ENCODE data around the gene BAIAP2.

BAIAP2 gene, protein sequence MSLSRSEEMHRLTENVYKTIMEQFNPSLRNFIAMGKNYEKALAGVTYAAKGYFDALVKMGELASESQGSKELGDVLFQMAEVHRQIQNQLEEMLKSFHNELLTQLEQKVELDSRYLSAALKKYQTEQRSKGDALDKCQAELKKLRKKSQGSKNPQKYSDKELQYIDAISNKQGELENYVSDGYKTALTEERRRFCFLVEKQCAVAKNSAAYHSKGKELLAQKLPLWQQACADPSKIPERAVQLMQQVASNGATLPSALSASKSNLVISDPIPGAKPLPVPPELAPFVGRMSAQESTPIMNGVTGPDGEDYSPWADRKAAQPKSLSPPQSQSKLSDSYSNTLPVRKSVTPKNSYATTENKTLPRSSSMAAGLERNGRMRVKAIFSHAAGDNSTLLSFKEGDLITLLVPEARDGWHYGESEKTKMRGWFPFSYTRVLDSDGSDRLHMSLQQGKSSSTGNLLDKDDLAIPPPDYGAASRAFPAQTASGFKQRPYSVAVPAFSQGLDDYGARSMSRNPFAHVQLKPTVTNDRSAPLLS

DNA sequence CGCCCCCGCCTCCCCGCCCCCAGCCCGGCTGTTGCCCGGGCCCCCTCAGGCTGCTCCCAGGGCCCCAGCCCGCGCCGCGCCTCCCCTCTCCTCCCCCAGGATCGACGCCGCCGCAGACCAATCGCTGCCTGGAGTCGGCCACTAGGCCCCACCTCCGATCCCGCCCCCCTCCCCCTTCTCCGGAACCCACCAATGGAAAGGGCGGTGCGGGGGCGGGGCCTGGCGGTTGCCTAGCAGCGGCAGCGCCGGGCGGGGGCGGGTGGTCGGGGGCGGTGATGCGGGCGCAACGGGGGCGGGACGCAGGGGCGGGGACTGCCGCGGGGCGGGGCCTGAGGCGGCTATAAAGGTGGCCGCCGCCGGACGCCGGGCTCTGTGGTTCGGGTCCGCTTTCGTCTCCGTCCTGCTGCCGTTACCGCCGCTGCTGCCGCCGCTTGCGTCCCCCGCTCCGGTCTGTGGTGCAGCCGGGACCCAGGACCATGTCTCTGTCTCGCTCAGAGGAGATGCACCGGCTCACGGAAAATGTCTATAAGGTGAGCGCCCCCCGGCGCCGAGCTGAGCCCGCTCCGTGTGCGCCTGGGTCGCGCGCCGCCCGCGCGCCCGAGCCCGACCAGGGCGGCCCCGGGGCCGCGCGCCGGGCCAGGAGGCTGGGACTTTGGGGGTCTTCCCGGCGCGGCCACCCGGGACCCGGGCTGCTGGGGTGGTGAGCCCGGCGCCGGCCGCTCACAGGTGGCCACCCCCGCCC lies at the start of gene BAIAP2:
TSS of gene BAIAP2 (plus strand) at position 373 of the 742 bp plus-strand sequence. CDS start at position 477, 104 bp downstream.
- DNase-seq (ENCODE audit: low read depth in 2 of 2), result peak; percentile 94 to 96

DNA sequence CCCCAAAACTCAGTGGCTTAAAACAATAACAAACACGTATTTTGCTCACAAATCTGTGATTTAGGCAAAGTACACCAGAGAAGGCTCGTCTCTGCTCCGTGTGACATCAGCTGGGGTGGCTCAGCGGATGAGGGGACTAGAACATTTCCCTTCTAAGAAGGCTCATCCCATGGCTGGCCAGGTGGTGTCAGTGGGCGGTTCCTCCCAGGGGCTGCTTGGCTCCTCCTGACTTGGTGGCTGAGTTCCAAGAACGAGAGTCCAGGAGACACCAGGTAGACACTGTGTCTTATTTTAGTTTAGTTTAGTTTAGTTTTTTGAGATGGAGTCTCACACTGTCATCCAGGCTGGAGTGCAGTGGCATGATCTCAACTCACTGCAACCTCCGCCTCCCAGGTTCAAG lies 48.9 kb upstream of the BAIAP2 start:
- DNase-seq (ENCODE audit: low read depth in 2 of 2), result no peak

DNA sequence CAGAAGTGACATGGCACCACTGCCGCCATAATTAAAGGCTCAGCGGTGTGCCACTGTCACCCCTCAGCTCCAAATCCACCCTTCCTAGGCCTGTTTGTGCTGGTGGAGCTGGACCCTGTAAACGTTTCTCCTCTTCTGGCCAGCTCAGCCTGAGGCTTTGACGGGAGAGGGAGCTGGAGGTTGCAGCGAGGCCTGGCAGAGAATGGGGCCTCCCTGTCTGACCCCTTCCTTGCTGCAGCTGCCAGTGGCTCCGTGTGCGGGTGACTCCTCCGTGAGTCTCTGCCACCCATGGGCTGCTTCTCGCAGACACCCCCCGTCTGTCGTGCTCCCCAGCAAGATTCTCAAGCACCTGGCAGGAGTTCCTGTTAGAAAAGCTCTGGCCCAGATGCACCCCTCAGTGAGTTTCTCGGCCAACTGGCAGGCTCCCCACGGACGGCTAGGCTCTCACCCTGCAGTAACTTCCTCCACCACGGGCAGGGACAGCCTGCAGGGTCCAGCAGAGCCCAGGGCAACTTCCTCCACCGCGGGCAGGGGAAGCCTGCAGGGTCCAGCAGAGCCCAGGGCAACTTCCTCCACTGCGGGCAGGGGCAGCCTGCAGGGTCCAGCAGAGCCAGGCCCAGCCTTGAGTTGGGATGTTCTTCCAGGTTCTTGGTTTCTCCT lies 48.0 kb upstream of the BAIAP2 start:
- DNase-seq (ENCODE audit: low read depth in 2 of 2), result no peak

DNA sequence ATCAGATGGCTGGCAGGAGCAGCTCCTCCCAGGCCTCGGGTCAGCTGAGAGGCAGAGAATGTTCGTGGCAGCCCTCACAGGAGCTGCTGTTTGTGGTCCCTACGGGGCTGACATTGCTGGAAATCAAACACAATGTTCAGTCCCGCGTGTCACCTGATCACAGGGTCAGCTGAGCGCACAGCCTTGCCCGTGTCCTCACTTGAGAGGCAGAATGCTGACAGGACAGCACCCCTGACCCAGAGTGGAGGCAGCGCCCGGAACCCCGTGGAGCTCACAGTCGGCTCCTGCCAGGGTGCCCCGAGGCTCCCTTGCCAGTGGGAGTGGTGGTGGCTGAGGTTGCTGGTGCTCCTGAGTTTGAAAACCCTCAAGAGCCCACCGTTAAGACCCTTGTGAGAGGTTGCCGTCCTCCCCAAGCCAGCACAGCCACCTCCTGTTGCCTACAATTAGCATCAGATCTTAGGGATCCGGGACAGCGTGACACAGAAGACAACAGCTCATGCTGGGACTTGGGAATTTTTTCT lies 47.0 kb upstream of the BAIAP2 start:
- DNase-seq (ENCODE audit: low read depth in 2 of 2), result no peak

DNA sequence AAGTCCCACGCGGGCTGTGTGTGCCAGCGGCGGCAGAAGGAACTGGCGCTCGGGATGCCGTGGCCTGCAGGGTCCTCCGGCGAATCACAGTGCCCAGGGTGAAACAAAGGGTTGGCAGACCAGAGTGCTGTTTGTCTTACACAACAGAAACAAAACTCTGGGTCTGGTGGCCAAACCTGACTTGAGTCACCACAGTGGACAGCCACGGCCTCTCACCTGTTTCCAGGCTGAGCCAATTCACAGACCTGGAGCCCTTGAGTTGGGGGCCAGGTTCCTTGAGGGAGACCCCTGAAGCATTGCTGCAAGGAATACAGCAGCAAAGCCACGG lies 45.4 kb upstream of the BAIAP2 start:
- DNase-seq (ENCODE audit: low read depth in 2 of 2), result no peak

DNA sequence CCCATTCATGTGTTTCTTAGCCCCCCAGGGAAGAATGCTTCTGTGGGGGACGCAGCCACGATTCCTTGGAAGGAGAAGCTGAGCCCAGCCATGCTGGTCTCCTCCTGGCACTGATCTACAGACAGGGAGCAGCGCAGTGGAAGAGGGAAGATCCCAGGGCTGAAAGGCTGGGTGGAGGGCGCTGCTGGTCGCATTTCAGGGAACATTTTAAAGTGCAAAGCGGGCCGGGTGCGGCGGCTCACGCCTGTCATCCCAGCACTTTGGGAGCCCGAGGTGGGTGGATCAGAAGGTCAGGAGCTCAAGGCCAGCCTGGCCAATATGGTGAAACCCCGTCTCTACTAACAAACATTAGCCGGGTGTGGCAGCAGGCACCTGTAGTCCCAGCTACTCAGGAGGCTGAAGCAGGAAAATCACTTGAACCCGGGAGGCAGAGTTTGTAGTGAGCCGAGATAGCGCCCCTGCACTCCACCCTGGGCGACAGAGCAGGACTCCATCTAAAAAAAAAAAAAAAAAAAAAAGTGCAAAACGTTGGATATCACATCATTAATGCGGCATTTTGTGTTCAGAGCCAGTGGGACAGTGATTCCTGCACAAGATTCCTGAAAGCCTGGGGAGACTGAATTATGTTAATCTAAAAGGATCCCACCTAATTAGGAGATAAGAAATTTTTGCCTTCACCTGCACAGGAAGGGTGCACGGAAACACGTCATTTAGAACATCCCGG lies 43.9 kb upstream of the BAIAP2 start:
- no peak for DNase-seq (ENCODE audit: low read depth in 2 of 2)

DNA sequence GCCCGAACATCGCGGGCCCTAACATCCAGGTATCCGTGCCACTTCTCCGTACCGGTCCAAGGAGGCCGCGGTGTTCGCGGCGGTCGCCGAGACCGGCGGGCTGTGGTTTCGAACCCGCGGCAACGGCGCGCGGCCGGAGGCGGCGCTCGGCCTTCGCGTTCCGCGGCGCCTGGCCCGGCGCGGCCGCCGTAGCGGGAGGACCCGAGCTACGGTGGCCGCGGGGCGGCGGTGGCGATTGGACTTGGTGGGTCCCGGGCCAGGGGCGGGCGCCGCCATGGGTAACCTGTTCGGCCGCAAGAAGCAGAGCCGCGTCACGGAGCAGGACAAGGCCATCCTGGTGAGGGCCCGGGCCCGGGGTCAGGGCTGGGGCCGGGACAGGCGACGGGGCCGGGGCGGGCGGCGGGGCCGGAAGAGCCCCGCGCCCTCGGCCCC lies 43.3 kb upstream of the BAIAP2 start, which contains the start of gene CHMP6:
TSS of gene CHMP6 (plus strand) at position 197 of the 432 bp plus-strand sequence. CDS start at position 275, 78 bp downstream.
- peak; percentile 22 to 68 for DNase-seq (ENCODE audit: low read depth in 2 of 2)

DNA sequence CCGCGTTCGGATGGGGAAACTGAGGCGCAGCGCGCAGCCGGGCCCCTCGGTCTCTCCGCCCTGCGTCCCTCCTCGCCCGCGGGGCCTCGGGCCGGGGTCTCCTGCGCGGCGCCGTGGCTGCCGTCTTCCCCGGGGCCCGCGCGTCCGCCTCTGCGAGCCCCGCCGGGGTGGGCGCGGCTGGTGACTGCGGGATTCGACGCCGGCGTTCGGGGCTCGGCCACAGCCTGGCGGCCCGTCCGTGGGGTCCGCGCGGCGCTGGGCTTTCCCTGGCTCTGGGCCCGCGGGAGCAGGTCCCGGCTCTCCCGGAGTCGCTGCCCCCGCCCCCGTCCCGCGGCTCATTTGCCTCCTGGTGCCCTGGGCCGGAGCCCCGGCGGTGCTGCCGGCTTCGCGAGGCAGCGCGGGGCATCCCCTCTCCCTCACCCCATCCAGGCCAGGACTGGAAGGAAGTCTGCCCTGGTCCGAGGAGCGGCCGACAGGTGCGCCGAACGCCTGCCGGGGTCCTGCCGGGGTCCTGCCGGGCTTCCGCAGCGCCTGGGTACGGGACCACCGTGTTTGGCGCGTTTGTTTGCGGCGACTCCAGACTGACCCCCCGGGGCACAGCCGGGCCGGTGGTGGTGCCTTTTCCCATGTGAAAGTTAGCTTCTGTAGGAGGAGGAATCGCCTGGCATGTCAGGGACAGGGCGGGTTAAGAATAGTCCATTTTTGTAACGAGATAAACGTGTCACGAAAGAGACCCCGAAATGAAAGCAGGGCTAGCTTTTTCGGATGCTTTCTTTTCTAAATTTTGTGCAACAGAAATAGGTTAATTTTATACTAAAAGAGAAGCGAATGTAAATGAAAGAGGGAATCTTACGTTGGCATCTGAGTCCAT lies 42.6 kb upstream of the BAIAP2 start:
- no peak for DNase-seq (ENCODE audit: low read depth in 2 of 2)

DNA sequence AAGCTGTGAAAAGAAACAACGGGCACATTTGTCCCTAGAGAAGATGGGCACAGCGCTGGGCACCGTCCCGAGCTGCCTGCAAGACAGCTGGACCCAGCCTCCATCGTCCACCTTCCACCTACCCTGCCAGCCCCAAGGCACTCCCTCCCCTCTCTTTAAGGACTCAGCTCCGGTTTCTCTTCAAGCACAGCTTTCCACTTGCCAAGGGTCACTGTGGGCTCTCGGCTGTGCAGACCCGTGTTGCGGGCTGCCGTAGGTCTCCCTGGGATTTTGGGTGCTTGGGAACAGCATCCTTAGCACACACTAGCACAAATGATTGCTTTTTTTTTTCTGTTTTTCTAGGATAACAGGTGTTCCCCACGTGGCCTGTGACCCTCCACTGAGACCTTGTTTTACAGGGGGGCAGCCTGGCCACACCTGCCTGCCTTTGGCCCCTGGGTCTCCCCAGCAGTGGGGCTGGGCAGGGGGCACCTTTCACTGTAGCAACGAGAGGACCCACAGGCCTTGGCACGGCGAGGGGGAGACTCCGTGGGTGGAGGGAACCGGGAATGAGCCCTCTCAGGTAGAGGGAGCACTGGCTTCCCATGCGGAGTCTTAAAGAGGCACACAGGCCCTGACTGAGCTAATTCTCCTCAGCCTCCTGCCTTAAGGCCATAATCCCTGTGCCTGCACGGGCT lies 41.9 kb upstream of the BAIAP2 start:
- no peak for DNase-seq (ENCODE audit: low read depth in 2 of 2)

DNA sequence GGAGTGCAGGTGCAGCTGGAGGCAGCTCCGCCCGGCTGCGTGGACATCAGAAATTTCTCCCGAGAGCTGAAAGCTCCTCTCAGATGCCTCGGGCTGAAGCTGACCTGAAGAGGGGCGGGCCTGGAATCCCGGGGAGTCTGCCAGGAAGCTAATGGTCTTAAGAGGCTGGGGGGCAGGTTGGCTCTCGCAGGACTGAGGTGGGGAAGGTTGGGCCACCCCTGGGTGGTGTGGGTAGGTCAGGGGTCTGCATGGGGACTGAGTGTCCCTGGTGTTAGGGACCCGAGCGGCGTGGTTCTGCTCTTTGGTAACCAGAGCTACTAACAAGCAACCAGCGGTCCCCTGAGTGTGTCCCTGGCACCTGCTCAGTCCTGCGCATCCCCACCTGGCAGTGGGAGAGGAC lies 39.8 kb upstream of the BAIAP2 start:
- no peak for DNase-seq (ENCODE audit: low read depth in 2 of 2)

DNA sequence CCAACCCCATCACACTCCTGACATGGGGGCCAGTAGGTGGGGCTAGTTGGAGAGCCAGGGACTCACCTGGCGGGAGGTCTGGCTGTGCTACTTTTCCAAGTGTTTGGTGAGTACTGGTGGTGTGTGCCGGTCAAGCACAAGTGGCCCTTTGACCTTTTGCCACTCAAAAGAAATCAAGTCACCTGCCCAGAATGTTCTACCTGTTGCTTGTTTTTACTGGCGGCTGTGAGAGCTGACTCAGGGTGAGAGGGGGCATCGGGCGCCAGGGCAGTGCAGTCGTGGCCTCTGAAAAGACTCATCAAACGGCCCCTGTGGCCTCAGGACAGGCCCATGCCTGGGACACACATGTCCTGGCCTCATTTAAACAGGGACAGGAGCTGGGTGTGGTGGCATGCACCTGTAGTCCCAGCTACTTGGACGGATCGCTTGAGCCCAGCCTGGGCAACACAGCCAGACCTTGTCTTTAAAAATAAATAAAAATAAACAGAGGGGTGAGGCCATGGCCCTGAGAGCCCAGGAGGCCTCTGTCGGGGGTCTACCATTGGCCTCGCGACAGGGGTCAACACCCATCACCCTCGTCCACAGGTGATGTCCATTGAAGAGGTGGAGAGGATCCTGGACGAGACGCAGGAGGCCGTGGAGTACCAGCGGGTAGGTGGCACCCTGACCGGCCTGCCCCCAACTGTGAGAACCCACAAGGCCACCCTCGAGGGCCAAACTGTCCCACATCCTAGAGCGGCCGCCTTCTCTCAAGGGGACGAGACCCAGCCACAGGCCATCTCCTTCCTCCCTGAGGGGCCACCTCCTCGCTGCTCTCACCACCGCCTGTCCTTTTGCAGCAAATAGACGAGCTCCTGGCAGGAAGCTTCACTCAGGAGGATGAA lies 38.3 kb upstream of the BAIAP2 start:
- no peak for DNase-seq (ENCODE audit: low read depth in 2 of 2)

DNA sequence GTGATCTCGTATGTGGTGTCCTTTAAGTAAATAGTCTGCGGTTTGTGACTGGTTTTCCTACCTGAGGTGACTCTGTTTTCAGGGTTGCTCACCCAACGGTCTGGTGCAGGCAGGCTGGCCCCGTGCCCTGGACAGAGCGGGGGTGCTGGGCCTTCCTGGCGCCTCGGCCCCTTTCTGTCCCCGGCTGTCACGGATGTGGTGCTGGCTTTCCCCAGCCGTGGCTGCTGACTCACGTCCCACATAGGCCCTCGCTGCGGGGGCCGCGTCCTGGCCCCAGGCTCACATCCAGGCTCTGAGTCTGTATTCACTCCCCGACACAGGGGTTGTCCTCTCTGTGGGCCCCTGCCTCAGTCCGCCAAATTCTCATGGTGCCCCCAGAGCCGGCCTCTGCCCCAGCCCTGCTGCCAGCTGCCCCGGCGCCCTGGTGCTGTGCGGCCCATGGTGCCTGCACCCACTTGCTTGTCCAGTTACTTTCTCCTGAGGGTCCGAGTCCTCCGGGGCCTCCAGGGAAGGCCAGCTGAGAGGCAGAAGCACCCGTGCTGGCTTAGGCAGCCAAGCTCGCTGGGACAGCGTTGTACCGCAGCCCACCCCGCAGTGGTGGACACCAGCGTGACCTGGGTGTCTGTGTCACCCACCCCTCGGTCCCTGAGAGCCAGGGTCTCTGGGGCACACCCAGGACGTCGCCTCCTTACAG lies 37.4 kb upstream of the BAIAP2 start:
- DNase-seq (ENCODE audit: low read depth in 2 of 2), result no peak

DNA sequence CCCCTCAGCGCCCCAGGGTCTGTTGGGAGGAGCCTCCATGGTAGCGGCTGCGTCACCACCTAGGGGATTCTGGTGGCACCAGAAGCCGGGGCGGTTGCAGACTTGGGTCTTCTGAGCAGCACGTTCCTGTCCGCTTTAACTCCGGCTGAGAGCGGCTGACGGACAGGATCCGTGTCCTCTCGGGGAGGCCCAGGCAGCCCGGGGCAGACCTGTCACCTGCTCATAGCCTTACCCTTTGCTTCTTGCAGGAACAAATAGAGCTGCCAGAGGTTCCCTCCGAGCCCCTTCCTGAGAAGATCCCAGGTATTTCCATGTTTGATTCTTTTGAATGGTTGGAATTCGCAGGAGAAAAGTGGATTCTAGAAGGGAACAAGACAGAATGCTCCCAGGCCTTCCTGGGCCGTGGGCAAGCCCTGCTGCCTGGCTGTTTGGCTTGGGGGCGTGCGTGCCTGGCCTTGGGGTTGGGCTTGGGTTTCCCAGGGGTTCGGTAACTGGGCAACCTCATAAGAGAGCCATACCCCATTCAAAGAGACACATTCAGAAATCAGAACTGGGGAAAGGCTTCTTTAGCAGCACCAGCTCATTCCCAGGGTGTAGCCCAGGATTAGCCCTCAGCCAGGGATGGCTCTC lies 36.7 kb upstream of the BAIAP2 start:
- DNase-seq (ENCODE audit: low read depth in 2 of 2), result no peak

DNA sequence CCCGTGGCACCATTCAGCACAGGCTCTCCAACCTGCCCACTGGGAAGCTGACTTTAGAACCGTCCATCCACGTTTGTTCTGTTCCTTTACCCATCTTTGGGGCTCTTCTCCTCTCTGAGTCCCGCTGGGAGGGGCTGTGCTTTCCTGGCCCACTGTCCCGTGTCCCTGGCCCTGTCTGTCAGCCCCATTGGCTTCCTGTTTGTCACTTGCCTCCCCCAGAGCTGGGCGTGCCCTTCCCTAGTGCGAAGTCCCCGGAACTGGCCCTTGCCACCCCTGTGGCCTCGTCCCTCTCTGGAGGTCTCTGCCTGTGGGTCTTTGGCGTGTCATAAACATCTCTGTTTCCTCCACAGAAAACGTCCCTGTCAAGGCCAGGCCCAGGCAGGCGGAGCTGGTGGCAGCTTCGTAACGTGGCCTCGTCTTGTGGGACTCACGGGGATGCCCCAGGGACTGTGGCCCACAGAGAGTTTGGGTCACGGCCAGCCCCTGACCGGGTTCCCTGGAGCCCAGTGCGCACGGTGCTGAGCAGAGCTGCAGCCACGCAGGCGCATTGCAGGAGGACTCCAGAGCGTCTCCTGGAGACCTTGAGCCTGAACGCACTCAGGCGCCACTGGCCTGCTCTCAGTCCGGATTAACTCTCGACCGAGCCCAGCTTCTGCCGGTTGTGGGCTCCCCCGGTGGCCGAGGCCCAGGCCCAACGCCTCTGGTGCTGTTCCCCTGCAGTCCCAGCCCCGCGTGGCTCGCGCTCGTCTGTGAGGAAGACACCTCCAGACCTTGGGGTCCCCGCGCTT lies 36.0 kb upstream of the BAIAP2 start:
- no peak for DNase-seq (ENCODE audit: low read depth in 2 of 2)

DNA sequence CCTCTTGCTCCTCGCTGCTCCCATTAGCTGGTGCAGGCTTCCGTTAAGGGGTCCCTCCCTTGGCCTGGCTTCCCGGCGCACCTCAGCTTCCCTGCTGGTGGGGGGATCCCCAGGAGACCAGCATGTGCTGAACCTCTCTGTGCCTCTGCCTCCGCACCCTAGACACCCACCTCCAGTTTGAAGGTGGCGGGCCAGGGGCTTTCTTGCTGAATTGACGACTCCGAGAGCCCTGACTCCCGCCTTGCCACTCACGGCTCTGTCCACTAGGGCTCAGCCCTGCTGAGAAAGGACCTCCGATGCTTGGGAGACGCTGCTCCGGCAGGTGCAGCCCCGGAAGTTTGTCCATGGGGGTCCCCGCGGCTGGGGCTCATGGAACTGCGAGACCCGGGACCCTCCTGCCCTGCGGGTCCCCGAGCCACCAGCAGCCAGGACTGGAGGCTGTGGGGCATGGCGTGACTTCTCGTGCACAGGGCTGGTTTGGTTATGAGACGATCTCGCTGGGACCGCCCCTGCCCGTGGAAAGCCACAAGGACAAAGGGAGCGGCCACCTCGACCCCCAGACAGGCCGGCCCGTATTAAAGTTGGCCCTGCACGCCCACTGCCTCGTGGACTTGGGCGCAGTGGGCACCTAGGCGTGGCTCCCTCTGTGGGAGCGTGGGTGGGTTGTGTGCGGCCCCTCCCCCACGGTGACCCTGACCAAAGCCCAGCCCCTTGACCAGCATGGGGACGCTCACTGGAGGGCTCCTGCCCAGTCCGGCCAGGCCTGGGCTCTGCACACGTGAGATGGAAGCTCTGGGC lies 35.2 kb upstream of the BAIAP2 start:
- no peak for DNase-seq (ENCODE audit: low read depth in 2 of 2)

DNA sequence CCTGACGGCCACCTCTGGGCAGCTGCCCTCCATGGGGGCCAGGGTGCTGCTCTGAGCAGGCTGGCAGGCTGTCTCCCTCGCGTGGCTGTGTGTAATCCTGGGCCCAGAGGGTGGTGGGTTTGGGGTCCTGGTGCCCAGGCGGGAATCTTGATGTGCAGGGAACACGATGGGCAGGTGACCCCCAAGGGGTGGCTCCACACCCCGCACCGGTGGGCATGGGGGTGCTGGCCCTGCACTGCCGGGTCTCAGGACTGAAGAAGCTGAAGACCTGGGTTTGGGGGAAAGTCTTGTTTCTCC lies 34.7 kb upstream of the BAIAP2 start:
- DNase-seq (ENCODE audit: low read depth in 2 of 2), result no peak

Data from stimulated activated CD8-positive, alpha-beta memory T cell treated with anti-CD3 and anti-CD28 coated beads, Interleukin-7, amount 100 ng/mL, for 4 hours (primary cell).